ENCODE data around the gene DNAAF2. TPM values are rescaled to one million over a fixed set of nuclear protein-coding genes. Genes with fewer than 3 reads are reported as not detected.
A peak's percentile ranks its signal among the peaks of the same experiment; 100 is the strongest.

DNAAF2 gene
- total and polyA plus RNA-seq, 2 of the 13 experiments (the other 11 are each of a cell fraction or from before 2014, with no cell fraction given), result 6.1 to 13.6 TPM

DNA sequence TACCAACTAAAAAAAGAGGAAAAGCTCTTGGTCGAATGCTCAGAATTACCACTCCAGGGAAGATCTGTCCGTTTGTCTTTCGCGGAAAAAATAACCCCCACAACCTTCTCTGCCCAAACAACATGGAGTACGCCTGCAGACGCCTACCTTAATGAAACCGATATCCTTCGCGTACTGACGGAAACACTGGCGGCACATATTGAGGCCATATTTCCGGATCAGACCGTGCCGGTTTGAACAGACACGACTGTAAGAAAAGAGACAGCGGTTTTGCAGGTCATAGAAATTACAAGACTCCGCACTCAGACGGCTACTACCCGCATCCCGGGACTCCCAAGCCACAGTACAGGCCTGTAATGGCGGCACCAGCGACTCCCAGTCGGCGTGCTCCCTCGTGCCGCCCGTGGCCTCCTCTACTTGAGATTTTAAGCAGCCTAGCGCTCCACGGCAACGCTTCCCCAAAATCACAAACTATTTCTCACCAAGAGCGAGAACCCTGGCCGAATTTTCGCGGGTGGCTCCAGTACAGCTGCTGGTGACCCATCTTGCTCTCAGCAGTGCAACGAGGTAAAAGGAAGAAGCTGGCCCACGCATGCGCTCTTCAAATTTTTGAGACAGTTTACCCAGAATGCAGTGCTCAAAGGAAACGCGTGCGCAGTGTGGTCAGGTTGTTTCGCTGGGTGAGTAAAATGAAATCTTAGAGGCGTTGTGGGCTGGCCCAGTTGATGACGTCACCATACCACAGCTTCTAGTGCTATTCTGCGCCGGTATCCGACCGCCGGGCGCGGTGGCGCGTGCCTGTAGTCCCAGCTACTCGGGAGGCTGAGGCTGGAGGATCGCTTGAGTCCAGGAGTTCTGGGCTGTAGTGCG lies 49.0 kb downstream of the DNAAF2 start, which contains the start of gene RPS29 (continued):
- TF ChIP-seq ZNF772 (CRISPR knock-in tag; IDR thresholded peaks at IDR 0.05) (peak; percentile 83; the same call in 1 of the 2 replicates), ZC3H13 (CRISPR knock-in tag; IDR thresholded peaks at IDR 0.05) (peak; percentile 62; the same call in 1 of the 2 replicates), HNRNPLL (IDR thresholded peaks at IDR 0.05; ENCODE audit: low read depth, low read length, poor library complexity, severe bottlenecking) (peak; percentile 59), RBFOX2 (IDR thresholded peaks at IDR 0.05; ENCODE audit: low read depth, low read length) (peak; percentile 74), SALL2 (CRISPR knock-in tag; IDR thresholded peaks at IDR 0.05) (peak; percentile 88), ZNF567 (CRISPR knock-in tag; IDR thresholded peaks at IDR 0.05; ENCODE audit: borderline replicate concordance) (peak; percentile 31; the same call in 1 of the 2 replicates), RBM22 (optimal IDR thresholded peaks at IDR 0.05; ENCODE audit: low read length) (peak; percentile 4), ZSCAN31 (CRISPR knock-in tag; IDR thresholded peaks at IDR 0.05; ENCODE audit: low read depth) (peak; percentile 69; the same call in 1 of the 2 replicates), TBX2 (CRISPR knock-in tag; IDR thresholded peaks at IDR 0.05; ENCODE audit: borderline replicate concordance) (peak; percentile 56; the same call in 1 of the 2 replicates), SMARCC2 (IDR thresholded peaks at IDR 0.05) (no peak), ADNP (CRISPR knock-in tag; IDR thresholded peaks at IDR 0.05) (no peak), ZNF224 (CRISPR knock-in tag; IDR thresholded peaks at IDR 0.05) (peak; percentile 95; the same call in 1 of the 2 replicates), ZNF263 (CRISPR knock-in tag; IDR thresholded peaks at IDR 0.05) (0 out of 2 replicates have a peak, but pooled peaks have one; percentile 38), NFYC (CRISPR knock-in tag; IDR thresholded peaks at IDR 0.05) (peak; percentile 30; the same call in 1 of the 2 replicates), KDM3A (CRISPR knock-in tag; IDR thresholded peaks at IDR 0.05; ENCODE audit: low read depth) (0 out of 2 replicates have a peak, but pooled peaks have one; percentile 65), SP5 (CRISPR knock-in tag; IDR thresholded peaks at IDR 0.05; ENCODE audit: borderline replicate concordance, low read depth) (no peak), SMYD3 (CRISPR knock-in tag; IDR thresholded peaks at IDR 0.05) (no peak), ZNF891 (CRISPR knock-in tag; IDR thresholded peaks at IDR 0.05) (peak; percentile 45; the same call in 1 of the 2 replicates)
- TF ChIP-seq, protein P1, sequence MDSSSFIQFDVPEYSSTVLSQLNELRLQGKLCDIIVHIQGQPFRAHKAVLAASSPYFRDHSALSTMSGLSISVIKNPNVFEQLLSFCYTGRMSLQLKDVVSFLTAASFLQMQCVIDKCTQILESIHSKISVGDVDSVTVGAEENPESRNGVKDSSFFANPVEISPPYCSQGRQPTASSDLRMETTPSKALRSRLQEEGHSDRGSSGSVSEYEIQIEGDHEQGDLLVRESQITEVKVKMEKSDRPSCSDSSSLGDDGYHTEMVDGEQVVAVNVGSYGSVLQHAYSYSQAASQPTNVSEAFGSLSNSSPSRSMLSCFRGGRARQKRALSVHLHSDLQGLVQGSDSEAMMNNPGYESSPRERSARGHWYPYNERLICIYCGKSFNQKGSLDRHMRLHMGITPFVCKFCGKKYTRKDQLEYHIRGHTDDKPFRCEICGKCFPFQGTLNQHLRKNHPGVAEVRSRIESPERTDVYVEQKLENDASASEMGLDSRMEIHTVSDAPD (CRISPR knock-in tag; IDR thresholded peaks at IDR 0.05), result peak; percentile 72; the same call in 1 of the 2 replicates
- TF ChIP-seq, protein P2, sequence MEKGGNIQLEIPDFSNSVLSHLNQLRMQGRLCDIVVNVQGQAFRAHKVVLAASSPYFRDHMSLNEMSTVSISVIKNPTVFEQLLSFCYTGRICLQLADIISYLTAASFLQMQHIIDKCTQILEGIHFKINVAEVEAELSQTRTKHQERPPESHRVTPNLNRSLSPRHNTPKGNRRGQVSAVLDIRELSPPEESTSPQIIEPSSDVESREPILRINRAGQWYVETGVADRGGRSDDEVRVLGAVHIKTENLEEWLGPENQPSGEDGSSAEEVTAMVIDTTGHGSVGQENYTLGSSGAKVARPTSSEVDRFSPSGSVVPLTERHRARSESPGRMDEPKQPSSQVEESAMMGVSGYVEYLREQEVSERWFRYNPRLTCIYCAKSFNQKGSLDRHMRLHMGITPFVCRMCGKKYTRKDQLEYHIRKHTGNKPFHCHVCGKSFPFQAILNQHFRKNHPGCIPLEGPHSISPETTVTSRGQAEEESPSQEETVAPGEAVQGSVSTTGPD (CRISPR knock-in tag; IDR thresholded peaks at IDR 0.05), result 0 out of 2 replicates have a peak, but pooled peaks have one; percentile 35
- TF ChIP-seq, protein P3, sequence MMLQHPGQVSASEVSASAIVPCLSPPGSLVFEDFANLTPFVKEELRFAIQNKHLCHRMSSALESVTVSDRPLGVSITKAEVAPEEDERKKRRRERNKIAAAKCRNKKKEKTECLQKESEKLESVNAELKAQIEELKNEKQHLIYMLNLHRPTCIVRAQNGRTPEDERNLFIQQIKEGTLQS (CRISPR knock-in tag; IDR thresholded peaks at IDR 0.05), result peak; percentile 99
- TF ChIP-seq, protein P4, sequence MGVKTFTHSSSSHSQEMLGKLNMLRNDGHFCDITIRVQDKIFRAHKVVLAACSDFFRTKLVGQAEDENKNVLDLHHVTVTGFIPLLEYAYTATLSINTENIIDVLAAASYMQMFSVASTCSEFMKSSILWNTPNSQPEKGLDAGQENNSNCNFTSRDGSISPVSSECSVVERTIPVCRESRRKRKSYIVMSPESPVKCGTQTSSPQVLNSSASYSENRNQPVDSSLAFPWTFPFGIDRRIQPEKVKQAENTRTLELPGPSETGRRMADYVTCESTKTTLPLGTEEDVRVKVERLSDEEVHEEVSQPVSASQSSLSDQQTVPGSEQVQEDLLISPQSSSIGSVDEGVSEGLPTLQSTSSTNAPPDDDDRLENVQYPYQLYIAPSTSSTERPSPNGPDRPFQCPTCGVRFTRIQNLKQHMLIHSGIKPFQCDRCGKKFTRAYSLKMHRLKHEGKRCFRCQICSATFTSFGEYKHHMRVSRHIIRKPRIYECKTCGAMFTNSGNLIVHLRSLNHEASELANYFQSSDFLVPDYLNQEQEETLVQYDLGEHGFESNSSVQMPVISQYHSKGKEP (CRISPR knock-in tag; IDR thresholded peaks at IDR 0.05), result no peak
- TF ChIP-seq, protein P5, sequence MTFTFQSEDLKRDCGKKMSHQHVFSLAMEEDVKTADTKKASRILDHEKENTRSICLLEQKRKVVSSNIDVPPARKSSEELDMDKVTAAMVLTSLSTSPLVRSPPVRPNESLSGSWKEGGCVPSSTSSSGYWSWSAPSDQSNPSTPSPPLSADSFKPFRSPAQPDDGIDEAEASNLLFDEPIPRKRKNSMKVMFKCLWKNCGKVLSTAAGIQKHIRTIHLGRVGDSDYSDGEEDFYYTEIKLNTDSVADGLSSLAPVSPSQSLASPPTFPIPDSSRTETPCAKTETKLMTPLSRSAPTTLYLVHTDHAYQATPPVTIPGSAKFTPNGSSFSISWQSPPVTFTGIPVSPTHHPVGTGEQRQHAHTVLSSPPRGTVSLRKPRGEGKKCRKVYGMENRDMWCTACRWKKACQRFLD (CRISPR knock-in tag; IDR thresholded peaks at IDR 0.05; ENCODE audit: borderline replicate concordance), result no peak
